ENCODE results near the gene ZNF862.

DNA sequence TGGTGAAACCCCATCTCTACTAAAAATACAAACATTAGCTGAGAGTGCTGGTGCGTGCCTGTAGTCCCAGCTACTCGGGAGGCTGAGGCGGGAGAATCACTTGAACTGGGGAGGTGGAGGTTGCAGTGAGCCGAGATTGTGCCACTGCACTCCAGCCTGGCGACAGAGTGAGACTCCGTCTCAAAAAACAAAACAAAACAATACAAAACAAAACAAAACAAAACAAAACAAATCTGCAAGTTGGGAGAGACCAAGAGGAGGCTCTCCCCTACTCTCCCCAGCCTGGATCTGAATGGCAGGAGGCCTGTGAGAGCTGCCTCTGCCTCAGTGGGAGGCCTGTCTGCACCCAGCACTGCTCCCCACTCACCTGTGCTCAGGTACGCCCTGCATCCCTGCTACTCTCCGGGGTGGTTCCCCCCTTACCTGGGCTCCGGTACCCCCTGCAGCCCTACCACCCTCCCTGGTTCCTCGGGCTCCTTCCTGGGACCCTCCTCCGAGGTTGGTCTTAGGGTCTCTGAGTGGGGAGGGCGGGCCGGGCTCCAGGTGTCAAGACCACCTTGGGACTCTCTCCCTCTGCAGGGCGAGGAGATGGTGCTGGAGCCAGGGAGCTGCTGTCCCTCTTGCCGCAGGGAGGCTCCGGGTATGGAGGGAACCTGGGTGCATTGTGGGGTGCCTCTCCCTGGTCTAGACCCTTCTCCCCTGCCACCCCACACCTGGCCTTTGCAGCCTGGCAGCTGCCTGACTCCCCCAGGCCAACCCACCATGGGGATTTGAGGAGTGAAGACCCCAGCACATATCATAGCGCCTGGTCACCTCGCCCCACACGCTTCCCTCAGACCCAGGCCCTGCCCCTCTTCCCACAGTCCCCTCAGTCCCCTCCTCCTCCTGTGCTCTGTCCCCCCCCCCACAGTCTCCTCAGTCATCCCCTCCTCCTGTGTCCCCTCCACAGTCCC is 9.5 kb upstream of the ZNF862 start:
- TF ChIP-seq, protein P1, sequence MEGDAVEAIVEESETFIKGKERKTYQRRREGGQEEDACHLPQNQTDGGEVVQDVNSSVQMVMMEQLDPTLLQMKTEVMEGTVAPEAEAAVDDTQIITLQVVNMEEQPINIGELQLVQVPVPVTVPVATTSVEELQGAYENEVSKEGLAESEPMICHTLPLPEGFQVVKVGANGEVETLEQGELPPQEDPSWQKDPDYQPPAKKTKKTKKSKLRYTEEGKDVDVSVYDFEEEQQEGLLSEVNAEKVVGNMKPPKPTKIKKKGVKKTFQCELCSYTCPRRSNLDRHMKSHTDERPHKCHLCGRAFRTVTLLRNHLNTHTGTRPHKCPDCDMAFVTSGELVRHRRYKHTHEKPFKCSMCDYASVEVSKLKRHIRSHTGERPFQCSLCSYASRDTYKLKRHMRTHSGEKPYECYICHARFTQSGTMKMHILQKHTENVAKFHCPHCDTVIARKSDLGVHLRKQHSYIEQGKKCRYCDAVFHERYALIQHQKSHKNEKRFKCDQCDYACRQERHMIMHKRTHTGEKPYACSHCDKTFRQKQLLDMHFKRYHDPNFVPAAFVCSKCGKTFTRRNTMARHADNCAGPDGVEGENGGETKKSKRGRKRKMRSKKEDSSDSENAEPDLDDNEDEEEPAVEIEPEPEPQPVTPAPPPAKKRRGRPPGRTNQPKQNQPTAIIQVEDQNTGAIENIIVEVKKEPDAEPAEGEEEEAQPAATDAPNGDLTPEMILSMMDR (conservative IDR thresholded peaks at IDR 0.05; ENCODE audit: low read length) = no peak
- TF ChIP-seq EZH2phosphoT487 (IDR thresholded peaks at IDR 0.05; ENCODE audit: borderline replicate concordance) = no peak
